Transverse colon (tissue), 4 donors: ENCODE data around the gene KICS2. TPM values are rescaled to one million over a fixed set of nuclear protein-coding genes. Genes with fewer than 3 reads are reported as not detected.

ENCODE experiments used
- DNase-seq: peaks from one replicate; pipeline ENCODE4 v3.0.0-alpha.2; 2019
- H3K27ac ChIP-seq, 4 donors: fragments of 200-600 bp; sonication (generic); 2 replicates each; pipeline ENCODE4 v1.5.1; 2016 to 2018; ENCODE audit warnings: inconsistent platforms in 4 of 4
- H3K27me3 ChIP-seq: fragments of 200-600 bp; sonication (generic); 2 replicates; pipeline ENCODE4 v1.5.1; 2017; ENCODE audit warnings: inconsistent platforms
- H3K36me3 ChIP-seq, 4 donors: fragments of 200-600 bp; sonication (generic); 2 replicates each; pipeline ENCODE4 v1.5.1; 2017 to 2019; ENCODE audit warnings: inconsistent platforms in 4 of 4
- H3K4me1 ChIP-seq, 4 donors: fragments of 200-600 bp; sonication (generic); 2 replicates each; pipeline ENCODE4 v1.5.1; 2017 to 2020; ENCODE audit warnings: inconsistent platforms in 4 of 4
- H3K4me3 ChIP-seq, 4 donors: fragments of 200-600 bp; sonication (generic); 1 replicate in 1 of 4; 2 replicates in 3 of 4; pipeline versions ENCODE4 v1.5.1 to v1.6.1; 2017 to 2019; ENCODE audit warnings: inconsistent platforms in 4 of 4
- H3K9me3 ChIP-seq, 2 donors: fragments of 200-600 bp; sonication (generic); 2 replicates each; pipeline ENCODE4 v1.5.1; 2017 to 2019; ENCODE audit warnings: inconsistent platforms in 2 of 2
- CTCF ChIP-seq, 5 experiments: fragments of 200-600 bp in 3 of 5; fragments of 450-650 bp in 2 of 5; sonication (generic) in 3 of 5; IDR thresholded peaks; 1 replicate in 2 of 5; 2 replicates in 3 of 5; pipeline ENCODE4 v1.5.1; 2016 to 2017; ENCODE audit warnings: antibody characterized with exemption in 5 of 5, inconsistent platforms in 3 of 5, mild to moderate bottlenecking in 2 of 5, moderate library complexity in 1 of 5
- EP300 ChIP-seq: sonication (generic); formaldehyde crosslinking; IDR thresholded peaks from one replicate; pipeline ENCODE4 v1.6.1; 2017; ENCODE audit warnings: antibody characterized with exemption, low read depth
- POLR2A ChIP-seq: fragments of 450-650 bp; IDR thresholded peaks from one replicate; pipeline ENCODE4 v1.6.1; 2016; ENCODE audit warnings: antibody characterized with exemption, mild to moderate bottlenecking, moderate library complexity
- POLR2AphosphoS5 ChIP-seq, 3 donors: sonication (generic); formaldehyde crosslinking; IDR thresholded peaks; one replicate each; pipeline ENCODE4 v1.6.1; 2016; ENCODE audit warnings: antibody characterized with exemption in 3 of 3
- WGBS, 2 donors: methylation state at CpG; one replicate each; pipeline ENCODE4 v1.1.5; 2018; ENCODE audit warnings: low coverage in 1 of 2; 5-methylcytosine and 5-hydroxymethylcytosine counted together
- in situ Hi-C, 4 donors: fragments of 200-750 bp; cut with MboI; loops; one replicate each; pipeline versions ENCODE4 v1.15.0 to v1.15.1; 2017; ENCODE audit warnings: low sequenced_read_pairs in 3 of 4, low pct_ligation_motif_present in 1 of 4, low pct_unique_long_range_greater_than_20kb in 1 of 4
- intact Hi-C: fragments of 100-400 bp; cut with DNase I; formaldehyde crosslinking; loops from one replicate; pipeline ENCODE4 v1.15.1; 2023; ENCODE audit warnings: low total_unique reads
- total RNA-seq, 4 donors: library from RNA; depleted of rRNA; stranded (reverse); fragments of >200 nt; gene quantifications; one replicate each; pipeline ENCODE4 v1.1.0, GENCODE V29; 2016

The KICS2 gene
- total RNA-seq, 4 donors from 2014 or later = 2.8 to 10.2 (median 4.7) TPM

GRCh38 chr12:64255249-64255648 is 33.2 kb upstream of the KICS2 start:
- intact Hi-C loops = loop anchor here (5.0 to 10.0 kb wide), 2 partner anchors 70 to 413 kb away; partner anchors contain the start of gene SRGAP1
- 71 to 73% methylated on average over 4 of the region's 4 CpGs for WGBS, 2 donors
- in situ Hi-C loops = no loop called here

GRCh38 chr12:64253356-64253755 is 31.3 kb upstream of the KICS2 start:
- Histone ChIP-seq H3K27ac (peak overlapping the region in 2 of 4 donors; percentile 25 to 35), H3K36me3 (no peaks in the 10 kb centered on the region), H3K4me1 (no peaks in the 10 kb centered on the region), H3K27me3 (no peaks in the 10 kb centered on the region), H3K4me3 (no peak overlapping the region), H3K9me3 (no peaks in the 10 kb centered on the region)
- no peak for TF ChIP-seq CTCF (IDR thresholded peaks at IDR 0.05)
- no peak for TF ChIP-seq POLR2AphosphoS5 (IDR thresholded peaks at IDR 0.05)
- TF ChIP-seq EP300 = no peak
- TF ChIP-seq POLR2A = no peak
- DNase-seq = no peak
- 45% methylated on average over 1 of the region's 1 CpG; no CpG with 5 or more reads in 1 of the 2 donors for WGBS, 2 donors
- intact Hi-C loops (loop anchor here (10.0 kb wide), 1 partner anchor 69 kb away; no protein-coding TSS in a partner anchor), in situ Hi-C loops (loop anchor here in 1 of 4 donors (5.0 kb wide), 1 partner anchor 416 kb away; no protein-coding TSS in a partner anchor)

More at GRCh38 chr12:64255249-64255648, 33.2 kb upstream of the KICS2 start:
- Histone ChIP-seq H3K27ac (no peak overlapping the region), H3K9me3 (no peaks in the 10 kb centered on the region), H3K4me3 (no peak overlapping the region), H3K36me3 (no peaks in the 10 kb centered on the region), H3K27me3 (no peaks in the 10 kb centered on the region), H3K4me1 (no peaks in the 10 kb centered on the region)
- DNase-seq = no peak
- TF ChIP-seq CTCF (IDR thresholded peaks at IDR 0.05) (no peak), POLR2AphosphoS5 (IDR thresholded peaks at IDR 0.05) (no peak), POLR2A (no peak), EP300 (no peak)

GRCh38 chr12:64252681-64253080 is 30.6 kb upstream of the KICS2 start:
- in situ Hi-C loops = loop anchor here in 1 of 4 donors (5.0 kb wide), 1 partner anchor 415 kb away; no protein-coding TSS in a partner anchor
- intact Hi-C loops = loop anchor here (10.0 kb wide), 1 partner anchor 68 kb away; no protein-coding TSS in a partner anchor

GRCh38 chr12:64243809-64244208 is 21.7 kb upstream of the KICS2 start:
- H3K27me3 ChIP-seq = no peaks in the 10 kb centered on the region
- no peaks in the 10 kb centered on the region for H3K9me3 ChIP-seq
- H3K27ac ChIP-seq = no peak overlapping the region
- TF ChIP-seq POLR2A (no peak), POLR2AphosphoS5 (IDR thresholded peaks at IDR 0.05) (no peak), CTCF (IDR thresholded peaks at IDR 0.05) (no peak), EP300 (no peak)
- H3K4me3 ChIP-seq = no peak overlapping the region
- H3K36me3 ChIP-seq = no peaks in the 10 kb centered on the region
- DNase-seq = no peak
- peaks cover 0 to 2% (median 0%) of the 10 kb centered on the region in 4 donors for H3K4me1 ChIP-seq
- 80 to 84% methylated on average over 4 of the region's 4 CpGs for WGBS, 2 donors
- in situ Hi-C loops (loop anchor here in 2 of 4 donors (10.0 kb wide), 1 partner anchor 409 kb away; no protein-coding TSS in a partner anchor), intact Hi-C loops (no loop called here)

More at GRCh38 chr12:64252681-64253080, 30.6 kb upstream of the KICS2 start:
- WGBS, 2 donors = 59 to 64% methylated on average over 3 of the region's 3 CpGs
- no peak for DNase-seq
- no peak overlapping the region for H3K4me3 ChIP-seq
- no peaks in the 10 kb centered on the region for H3K9me3 ChIP-seq
- H3K4me1 ChIP-seq = no peaks in the 10 kb centered on the region
- no peaks in the 10 kb centered on the region for H3K36me3 ChIP-seq
- peak overlapping the region in 2 of 4 donors; percentile 25 to 35 for H3K27ac ChIP-seq
- no peaks in the 10 kb centered on the region for H3K27me3 ChIP-seq
- TF ChIP-seq EP300 (no peak), POLR2A (no peak), POLR2AphosphoS5 (IDR thresholded peaks at IDR 0.05) (peak; percentile 33 to 59 (median 39))
